Endothelial cell (in vitro differentiated cells): ENCODE data around the gene MDFIC2. TPM values are rescaled to one million over a fixed set of nuclear protein-coding genes. Genes with fewer than 3 reads are reported as not detected.

Source experiments
- DNase-seq: peaks from one replicate; pipeline ENCODE4 v3.0.0; 2021; ENCODE audit warnings: low spot score
- H3K27ac Mint-ChIP-seq: one replicate; pipeline ENCODE4 v1.8.0; 2021; ENCODE audit warnings: mixed read lengths, inconsistent platforms; ENCODE audit not compliant: unreplicated experiment
- H3K27me3 Mint-ChIP-seq: one replicate; pipeline ENCODE4 v1.8.0; 2021; ENCODE audit warnings: mild to moderate bottlenecking, moderate library complexity, mixed read lengths, inconsistent platforms; ENCODE audit not compliant: unreplicated experiment
- H3K36me3 Mint-ChIP-seq: one replicate; pipeline ENCODE4 v1.8.0; 2021; ENCODE audit warnings: mild to moderate bottlenecking, low read depth, mixed read lengths, inconsistent platforms; ENCODE audit not compliant: unreplicated experiment
- H3K4me1 Mint-ChIP-seq: one replicate; pipeline ENCODE4 v1.8.0; 2021; ENCODE audit warnings: mild to moderate bottlenecking, mixed read lengths, inconsistent platforms; ENCODE audit not compliant: unreplicated experiment
- H3K4me3 Mint-ChIP-seq: one replicate; pipeline ENCODE4 v1.8.0; 2021; ENCODE audit warnings: mild to moderate bottlenecking, mixed read lengths, inconsistent platforms; ENCODE audit not compliant: unreplicated experiment
- H3K9me3 Mint-ChIP-seq: one replicate; pipeline ENCODE4 v1.8.0; 2021; ENCODE audit warnings: mixed read lengths, inconsistent platforms; ENCODE audit not compliant: unreplicated experiment
- total RNA-seq: library from RNA; stranded (reverse); fragmentation: NEBNext Ultra II Directional; extraction: Animal tissue kit (Norgen Biotek cat#: 25700); gene quantifications from one replicate; pipeline ENCODE4 v1.2.1, GENCODE V29; 2021; ENCODE audit not compliant: unreplicated experiment
- TF ChIP-seq, protein P1 (sequence below): fragments of 200-600 bp; sonication (generic); IDR thresholded peaks from one replicate; pipeline ENCODE4 v1.5.0; 2021; ENCODE audit warnings: antibody characterized with exemption; ENCODE audit not compliant: unreplicated experiment

The MDFIC2 gene
- total RNA-seq, 1 donor from 2014 or later = not detected

DNA sequence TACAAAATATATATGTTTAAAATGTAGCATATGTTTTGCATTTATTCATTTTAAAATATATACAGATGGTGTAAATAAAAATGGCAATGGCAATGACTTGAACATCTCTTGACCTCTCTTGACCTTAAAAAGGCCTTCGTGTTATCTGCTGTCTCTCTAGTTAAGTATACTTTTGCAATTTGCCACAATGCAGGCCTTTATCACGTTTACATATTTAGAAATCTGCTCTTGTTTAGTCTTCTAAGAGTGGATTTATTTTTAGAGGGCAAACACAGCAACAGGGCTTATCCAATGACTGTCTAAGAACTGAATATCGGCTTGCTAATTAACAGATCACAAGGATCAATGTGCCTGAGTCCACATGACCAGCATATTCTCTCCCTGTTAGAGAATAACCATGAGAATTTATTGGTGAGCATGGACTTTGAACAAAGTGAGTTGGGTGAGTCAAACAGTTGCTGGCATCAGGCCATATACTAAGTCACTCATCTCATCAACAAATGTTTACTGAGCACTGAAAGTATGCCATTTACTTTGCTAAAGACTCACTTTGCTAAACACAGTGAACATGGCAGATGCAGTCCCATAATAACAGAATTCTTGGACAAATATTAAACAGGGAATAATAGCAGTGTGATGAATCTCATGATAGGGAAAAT, 48.2 kb downstream of the MDFIC2 start:
- Mint-ChIP-seq H3K4me3 (no peak overlapping the region), H3K27ac (no peak overlapping the region), H3K27me3 (no peaks in the 10 kb centered on the region), H3K9me3 (no peaks in the 10 kb centered on the region), H3K4me1 (no peaks in the 10 kb centered on the region), H3K36me3 (no peaks in the 10 kb centered on the region)
- no peak for DNase-seq
- TF ChIP-seq, protein P1, sequence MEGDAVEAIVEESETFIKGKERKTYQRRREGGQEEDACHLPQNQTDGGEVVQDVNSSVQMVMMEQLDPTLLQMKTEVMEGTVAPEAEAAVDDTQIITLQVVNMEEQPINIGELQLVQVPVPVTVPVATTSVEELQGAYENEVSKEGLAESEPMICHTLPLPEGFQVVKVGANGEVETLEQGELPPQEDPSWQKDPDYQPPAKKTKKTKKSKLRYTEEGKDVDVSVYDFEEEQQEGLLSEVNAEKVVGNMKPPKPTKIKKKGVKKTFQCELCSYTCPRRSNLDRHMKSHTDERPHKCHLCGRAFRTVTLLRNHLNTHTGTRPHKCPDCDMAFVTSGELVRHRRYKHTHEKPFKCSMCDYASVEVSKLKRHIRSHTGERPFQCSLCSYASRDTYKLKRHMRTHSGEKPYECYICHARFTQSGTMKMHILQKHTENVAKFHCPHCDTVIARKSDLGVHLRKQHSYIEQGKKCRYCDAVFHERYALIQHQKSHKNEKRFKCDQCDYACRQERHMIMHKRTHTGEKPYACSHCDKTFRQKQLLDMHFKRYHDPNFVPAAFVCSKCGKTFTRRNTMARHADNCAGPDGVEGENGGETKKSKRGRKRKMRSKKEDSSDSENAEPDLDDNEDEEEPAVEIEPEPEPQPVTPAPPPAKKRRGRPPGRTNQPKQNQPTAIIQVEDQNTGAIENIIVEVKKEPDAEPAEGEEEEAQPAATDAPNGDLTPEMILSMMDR = no peak

DNA sequence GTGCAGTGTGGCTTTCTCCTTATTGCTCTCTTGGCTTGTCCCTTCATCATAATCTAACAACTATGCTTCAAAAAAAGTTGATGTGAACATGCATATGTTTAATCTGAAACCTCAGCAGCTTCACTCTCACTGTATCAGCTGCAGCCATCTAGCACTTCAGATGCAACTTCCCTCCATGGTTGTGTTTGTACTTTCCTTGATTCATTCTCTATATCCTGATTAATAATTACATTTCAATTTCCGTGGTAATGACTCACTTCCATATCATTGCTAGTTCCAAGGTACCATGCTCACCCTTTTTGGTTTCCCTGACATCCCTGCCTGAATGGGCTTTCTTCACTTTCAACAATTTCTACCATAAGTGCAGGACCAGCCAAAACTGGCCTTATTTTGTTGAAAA, 51.2 kb downstream of the MDFIC2 start:
- no peaks in the 10 kb centered on the region for H3K36me3 Mint-ChIP-seq
- no peak overlapping the region for H3K27ac Mint-ChIP-seq
- peaks cover 2% of the 10 kb centered on the region for H3K4me1 Mint-ChIP-seq
- TF ChIP-seq, protein P1 = no peak
- no peak overlapping the region for H3K4me3 Mint-ChIP-seq
- H3K9me3 Mint-ChIP-seq = no peaks in the 10 kb centered on the region
- H3K27me3 Mint-ChIP-seq = no peaks in the 10 kb centered on the region
- DNase-seq = no peak

DNA sequence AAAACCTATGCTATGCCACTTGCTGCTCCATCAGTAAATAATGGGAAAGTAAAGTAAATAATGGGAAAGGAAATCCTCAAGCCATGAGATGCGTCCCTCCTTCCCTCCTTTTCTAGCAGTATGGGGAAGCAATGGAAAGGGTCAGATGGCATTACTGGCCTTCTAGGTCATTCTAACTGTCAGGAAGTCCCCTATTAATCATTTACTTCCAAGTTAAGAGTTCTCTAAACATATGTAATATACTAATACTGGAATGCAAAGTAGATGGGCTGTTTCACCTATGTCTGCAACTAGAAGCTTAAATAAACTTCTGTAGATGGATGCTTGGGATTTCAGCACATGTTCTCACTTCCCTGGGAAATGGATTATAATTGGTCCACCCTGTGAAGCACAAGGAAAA, 55.9 kb downstream of the MDFIC2 start:
- Mint-ChIP-seq H3K4me3 (no peak overlapping the region), H3K27ac (no peak overlapping the region), H3K9me3 (no peaks in the 10 kb centered on the region), H3K36me3 (no peaks in the 10 kb centered on the region), H3K4me1 (peaks cover 2% of the 10 kb centered on the region), H3K27me3 (no peaks in the 10 kb centered on the region)
- TF ChIP-seq, protein P1 = no peak
- DNase-seq = no peak

DNA sequence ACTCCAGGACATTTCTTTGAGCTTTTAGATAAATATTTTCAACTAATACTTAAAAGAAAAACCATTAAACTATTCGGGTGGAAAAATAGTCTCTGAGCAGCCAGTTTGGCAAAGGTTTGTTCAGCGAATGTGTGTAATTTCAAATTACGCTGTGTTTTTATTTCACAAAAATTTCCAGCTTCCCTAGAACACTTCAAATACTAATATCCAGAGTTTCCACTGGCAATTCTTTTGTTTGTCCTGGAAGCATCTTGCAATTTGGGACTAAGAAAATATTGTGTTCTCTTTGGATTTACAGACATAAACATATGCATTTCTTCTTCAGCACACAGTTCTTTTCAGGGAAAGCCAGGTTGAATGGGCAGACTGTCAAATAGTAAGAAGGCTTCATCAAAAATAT, 61.9 kb downstream of the MDFIC2 start:
- H3K27me3 Mint-ChIP-seq = no peaks in the 10 kb centered on the region
- no peak for DNase-seq
- peaks cover 3% of the 10 kb centered on the region for H3K4me1 Mint-ChIP-seq
- TF ChIP-seq, protein P1 = no peak
- no peaks in the 10 kb centered on the region for H3K9me3 Mint-ChIP-seq
- no peak overlapping the region for H3K4me3 Mint-ChIP-seq
- H3K36me3 Mint-ChIP-seq = no peaks in the 10 kb centered on the region
- H3K27ac Mint-ChIP-seq = no peak overlapping the region

DNA sequence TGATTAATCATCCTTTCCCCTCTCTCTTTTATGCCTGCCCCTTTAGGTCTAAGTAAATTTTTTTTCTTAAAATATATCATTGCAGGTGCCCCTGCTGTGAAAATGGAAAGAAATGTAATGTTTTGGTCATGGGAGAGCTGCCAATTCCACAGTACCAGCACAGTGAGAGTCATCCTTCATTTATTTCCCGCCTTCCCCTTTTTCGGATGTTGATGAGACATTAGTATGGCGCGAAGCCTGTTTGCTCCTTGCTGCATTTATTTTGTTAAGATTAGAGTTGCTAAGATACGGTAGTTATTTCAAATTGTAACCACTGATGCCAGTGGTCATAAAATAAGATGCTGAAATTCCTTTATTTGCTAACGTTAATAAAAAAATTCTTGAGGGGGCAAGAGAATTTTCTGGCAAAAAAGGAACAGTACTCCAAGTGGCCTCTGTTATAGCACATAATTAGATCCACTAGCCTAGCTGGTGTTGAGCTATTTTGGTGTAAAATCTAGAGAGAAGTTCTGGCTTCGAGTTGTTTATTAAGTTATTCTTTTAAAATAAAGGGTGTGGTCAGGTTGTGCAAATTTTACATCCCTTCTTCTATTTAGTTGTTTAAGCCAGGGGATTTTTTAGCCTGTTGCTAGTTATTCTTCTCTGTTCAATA, 62.8 kb downstream of the MDFIC2 start:
- no peaks in the 10 kb centered on the region for H3K9me3 Mint-ChIP-seq
- no peak for DNase-seq
- no peaks in the 10 kb centered on the region for H3K36me3 Mint-ChIP-seq
- peaks cover 3% of the 10 kb centered on the region for H3K4me1 Mint-ChIP-seq
- H3K27me3 Mint-ChIP-seq = no peaks in the 10 kb centered on the region
- H3K4me3 Mint-ChIP-seq = no peak overlapping the region
- no peak overlapping the region for H3K27ac Mint-ChIP-seq
- TF ChIP-seq, protein P1 = no peak
